Fibroblast of mammary gland (primary cell): ENCODE results near the gene FBXW7.

Experiments used
- DNase-seq: peaks from one replicate; pipeline ENCODE4 v3.0.0-alpha.2; 2010; ENCODE audit warnings: low read depth
- H3K4me3 ChIP-seq: 2 replicates; pipeline ENCODE4 v1.5.1; 2011; ENCODE audit warnings: low read depth, mild to moderate bottlenecking, low read length, moderate library complexity; ENCODE audit not compliant: control insufficient read depth
- CTCF ChIP-seq: conservative IDR thresholded peaks from 2 replicates; pipeline ENCODE4 v1.5.1; 2011; ENCODE audit warnings: low read depth, low read length, inconsistent platforms; ENCODE audit not compliant: control insufficient read depth, insufficient read depth

FBXW7 gene

GRCh38 chr4:152535903-152536544 lies at the start of gene FBXW7:
Gene FBXW7, minus strand, starts transcription at chr4:152536092. Its CDS starts 124,289 bp downstream, at chr4:152411803.
- peak; percentile 98 for DNase-seq
- H3K4me3 ChIP-seq = peak within 1 kb of the TSS; percentile 98
- TF ChIP-seq CTCF = no peak

- no peak for DNase-seq
- no peak for TF ChIP-seq CTCF
- H3K4me3 ChIP-seq = no peak overlapping the region
These were observed 49.1 kb upstream of the FBXW7 start for GRCh38 chr4:152585023-152585441.

- DNase-seq = no peak
- no peak overlapping the region for H3K4me3 ChIP-seq
- peak; percentile 15 for TF ChIP-seq CTCF
These were observed 45.8 kb upstream of the FBXW7 start for GRCh38 chr4:152581536-152582160.

- no peak for DNase-seq
- H3K4me3 ChIP-seq = no peak overlapping the region
- no peak for TF ChIP-seq CTCF
These were observed 44.0 kb upstream of the FBXW7 start for GRCh38 chr4:152579916-152580315.

- no peak overlapping the region for H3K4me3 ChIP-seq
- DNase-seq = no peak
- TF ChIP-seq CTCF = no peak
These were observed 43.3 kb upstream of the FBXW7 start for GRCh38 chr4:152579107-152579764.

- no peak overlapping the region for H3K4me3 ChIP-seq
- TF ChIP-seq CTCF = no peak
These were observed 42.8 kb upstream of the FBXW7 start for GRCh38 chr4:152578670-152579069.

More at GRCh38 chr4:152578670-152579069, 42.8 kb upstream of the FBXW7 start:
- no peak for DNase-seq
